A204.1 (cell line): ENCODE results near the gene LGALS3.

Source experiments
- FAIRE-seq: peaks from 2 replicates; lab custom pipeline; 2012; peaks lifted over from hg19 to GRCh38; lab: Jason Lieb, UNC

Gene LGALS3

GRCh38 chr14:55115460-55115859 is 13.6 kb upstream of the LGALS3 start:
- no peak for FAIRE-seq

- no peak for FAIRE-seq
Observed at GRCh38 chr14:55115861-55116245, 13.2 kb upstream of the LGALS3 start.

- FAIRE-seq = no peak
Observed at GRCh38 chr14:55116246-55117030, 12.6 kb upstream of the LGALS3 start.

GRCh38 chr14:55117803-55118441 is 11.1 kb upstream of the LGALS3 start:
- FAIRE-seq = no peak

- no peak for FAIRE-seq
Observed at GRCh38 chr14:55118761-55119160, 10.3 kb upstream of the LGALS3 start.

- FAIRE-seq = no peak
Observed at GRCh38 chr14:55120571-55121495, 8.2 kb upstream of the LGALS3 start.

- FAIRE-seq = no peak
Observed at GRCh38 chr14:55121628-55122439, 7.2 kb upstream of the LGALS3 start.

- no peak for FAIRE-seq
Observed at GRCh38 chr14:55122440-55122986, 6.5 kb upstream of the LGALS3 start.

- no peak for FAIRE-seq
Observed at GRCh38 chr14:55123101-55123500, 6.0 kb upstream of the LGALS3 start.

- FAIRE-seq = no peak
Observed at GRCh38 chr14:55123852-55124639, 5.0 kb upstream of the LGALS3 start.

- no peak for FAIRE-seq
Observed at GRCh38 chr14:55124774-55125386, 4.2 kb upstream of the LGALS3 start.

GRCh38 chr14:55125403-55125802 is 3.6 kb upstream of the LGALS3 start:
- FAIRE-seq = no peak

- FAIRE-seq = no peak
Observed at GRCh38 chr14:55126034-55126433, 3.0 kb upstream of the LGALS3 start.

GRCh38 chr14:55126932-55127459 is 2.1 kb upstream of the LGALS3 start:
- FAIRE-seq = no peak

- no peak for FAIRE-seq
Observed at GRCh38 chr14:55127460-55127951, 1.5 kb upstream of the LGALS3 start.

- no peak for FAIRE-seq
Observed at GRCh38 chr14:55128386-55129085, 516 bp upstream of the LGALS3 start.

- FAIRE-seq = no peak
Observed at GRCh38 chr14:55129428-55130195, 560 bp downstream of the LGALS3 start.

- no peak for FAIRE-seq
Observed at GRCh38 chr14:55130196-55130550, 1.1 kb downstream of the LGALS3 start.
